HG02571 (cell line): ENCODE results near the gene NAPEPLD.
"Not testable (repeated sequence)": the region's sequence is repeated elsewhere in the genome, so short reads cannot be mapped to it uniquely, and the experiment has no call there.

ENCODE experiments used
- ATAC-seq: cut with Tn5 transposase; IDR thresholded peaks from one replicate; pipeline ENCODE4 v1.9.1; 2021; ENCODE audit warnings: mild to moderate bottlenecking, moderate library complexity; ENCODE audit not compliant: unreplicated experiment

Gene NAPEPLD

GRCh38 chr7:103148994-103149807 lies at the start of gene NAPEPLD:
NAPEPLD (minus strand) TSS chr7:103149099; CDS start chr7:103128776, 20,323 bp downstream.
- ATAC-seq, result peak; percentile 78

- ATAC-seq, result not testable (repeated sequence)
Measured at GRCh38 chr7:103198079-103198478, 49.2 kb upstream of the NAPEPLD start.

GRCh38 chr7:103195364-103195763 lies 46.5 kb upstream of the NAPEPLD start:
- not testable (repeated sequence) for ATAC-seq

- ATAC-seq, result not testable (repeated sequence)
Measured at GRCh38 chr7:103172415-103173146, 23.7 kb upstream of the NAPEPLD start.

GRCh38 chr7:103171695-103172414 lies 23.0 kb upstream of the NAPEPLD start:
- not testable (repeated sequence) for ATAC-seq

- not testable (repeated sequence) for ATAC-seq
Measured at GRCh38 chr7:103166921-103167544, 18.1 kb upstream of the NAPEPLD start.

GRCh38 chr7:103163087-103163825 lies 14.4 kb upstream of the NAPEPLD start:
- not testable (repeated sequence) for ATAC-seq

GRCh38 chr7:103162641-103163040 lies 13.7 kb upstream of the NAPEPLD start:
- ATAC-seq, result not testable (repeated sequence)

GRCh38 chr7:103161998-103162616 lies 13.2 kb upstream of the NAPEPLD start:
- ATAC-seq, result not testable (repeated sequence)

- ATAC-seq, result not testable (repeated sequence)
Measured at GRCh38 chr7:103159072-103159471, 10.2 kb upstream of the NAPEPLD start.

- peak; percentile 51 for ATAC-seq
Measured at GRCh38 chr7:103155331-103156024, 6.6 kb upstream of the NAPEPLD start.

- ATAC-seq, result no peak
Measured at GRCh38 chr7:103154042-103154441, 5.1 kb upstream of the NAPEPLD start.

- ATAC-seq, result not testable (repeated sequence)
Measured at GRCh38 chr7:103152744-103153617, 4.1 kb upstream of the NAPEPLD start.

GRCh38 chr7:103151993-103152676 lies 3.2 kb upstream of the NAPEPLD start:
- ATAC-seq, result not testable (repeated sequence)

GRCh38 chr7:103150192-103150591 lies 1.3 kb upstream of the NAPEPLD start:
- ATAC-seq, result no peak

- ATAC-seq, result no peak
Measured at GRCh38 chr7:103149808-103150180, 895 bp upstream of the NAPEPLD start.
